ENCODE results near the gene NECAB3. TPM values are rescaled to one million over a fixed set of nuclear protein-coding genes. Genes with fewer than 3 reads are reported as not detected.
"Not testable (repeated sequence)": the region's sequence is repeated elsewhere in the genome, so short reads cannot be mapped to it uniquely, and the experiment has no call there.

The NECAB3 gene
- polyA plus RNA-seq (ENCODE audit: insufficient read length): 13.3 TPM
- long read RNA-seq, donor 1, partial matches to known transcripts: 0 of 2 reads
- long read RNA-seq, donor 1, other reads (novel, unspliced or antisense): 0 of 2 reads
- long read RNA-seq, donor 2, partial matches to known transcripts: 0 of 1 reads
- long read RNA-seq, donor 2, other reads (novel, unspliced or antisense): 0 of 1 reads
- long read RNA-seq, donor 3, partial matches to known transcripts: 0 of 1 reads
- long read RNA-seq, donor 3, other reads (novel, unspliced or antisense): 0 of 1 reads
- long read RNA-seq, donor 4: 0 reads
- long read RNA-seq, donor 5, transcript NECAB3-202 (13 exons, 1,942 nt): major isoform, 5 of 6 reads
- long read RNA-seq, donor 5, partial matches to known transcripts: 0 of 6 reads
- long read RNA-seq, donor 5, other reads (novel, unspliced or antisense): 0 of 6 reads
- long read RNA-seq, donor 6, partial matches to known transcripts: 0 of 2 reads
- long read RNA-seq, donor 6, other reads (novel, unspliced or antisense): 0 of 2 reads
- long read RNA-seq, donor 7, partial matches to known transcripts: 0 of 2 reads
- long read RNA-seq, donor 7, other reads (novel, unspliced or antisense): 0 of 2 reads
- long read RNA-seq, donor 8, partial matches to known transcripts: 0 of 1 reads
- long read RNA-seq, donor 8, other reads (novel, unspliced or antisense): 0 of 1 reads

- DNase-seq: peak; percentile 78
These were observed at the start of gene NECAB3 for GRCh38 chr20:33674294-33675135. Gene NECAB3 (minus strand): TSS chr20:33674428. CDS start chr20:33674352, 76 bp downstream.

GRCh38 chr20:33721391-33722140 lies 47.3 kb upstream of the NECAB3 start:
- no peak for DNase-seq

DNA sequence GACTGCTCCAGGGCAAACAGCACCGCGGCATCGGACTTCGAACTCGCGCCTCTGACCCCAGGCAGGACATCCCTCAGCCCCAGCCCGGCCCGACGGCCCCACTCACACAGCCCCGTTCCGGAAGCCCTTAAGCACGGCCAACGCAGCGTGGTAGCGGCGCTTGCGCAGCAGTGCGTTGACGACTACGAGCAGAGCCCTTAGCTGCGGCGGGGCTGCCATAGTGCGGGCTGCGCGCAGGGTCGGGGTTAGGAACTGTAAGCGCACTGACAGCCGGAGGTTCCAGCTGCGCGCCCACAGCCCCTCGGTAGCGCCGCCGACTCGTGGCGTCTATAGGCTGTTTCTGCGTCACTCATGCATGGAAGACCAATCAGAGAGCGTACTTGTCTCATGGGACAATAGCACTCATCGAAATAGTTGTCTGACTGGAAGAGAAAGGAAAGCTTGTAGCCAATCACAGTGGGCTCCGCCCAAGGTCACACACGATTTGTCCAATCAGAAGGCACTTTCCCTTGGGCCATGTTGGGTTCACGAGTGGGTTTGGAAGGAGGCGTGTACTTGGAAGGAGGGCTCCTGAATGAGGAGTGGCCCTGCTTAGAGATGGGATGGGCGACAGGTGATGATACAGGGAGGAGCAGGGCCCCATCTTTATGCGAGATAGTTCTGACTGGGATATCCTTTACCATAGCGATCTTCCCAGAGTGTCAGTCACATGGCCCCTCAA lies 45.9 kb upstream of the NECAB3 start, which contains the start of gene PXMP4:
PXMP4 (minus strand) TSS at position 322 of the 721 bp plus-strand sequence; CDS start at position 219, 103 bp downstream.
- peak; percentile 91 for DNase-seq

- DNase-seq: no peak
These were observed 45.2 kb upstream of the NECAB3 start for GRCh38 chr20:33719277-33719988.

GRCh38 chr20:33716498-33716897 lies 42.3 kb upstream of the NECAB3 start:
- DNase-seq: no peak

GRCh38 chr20:33713865-33714367 lies 39.7 kb upstream of the NECAB3 start:
- no peak for DNase-seq

- DNase-seq: no peak
These were observed 37.2 kb upstream of the NECAB3 start for GRCh38 chr20:33711446-33711738.

- no peak for DNase-seq
These were observed 36.6 kb upstream of the NECAB3 start for GRCh38 chr20:33710681-33711445.

DNA sequence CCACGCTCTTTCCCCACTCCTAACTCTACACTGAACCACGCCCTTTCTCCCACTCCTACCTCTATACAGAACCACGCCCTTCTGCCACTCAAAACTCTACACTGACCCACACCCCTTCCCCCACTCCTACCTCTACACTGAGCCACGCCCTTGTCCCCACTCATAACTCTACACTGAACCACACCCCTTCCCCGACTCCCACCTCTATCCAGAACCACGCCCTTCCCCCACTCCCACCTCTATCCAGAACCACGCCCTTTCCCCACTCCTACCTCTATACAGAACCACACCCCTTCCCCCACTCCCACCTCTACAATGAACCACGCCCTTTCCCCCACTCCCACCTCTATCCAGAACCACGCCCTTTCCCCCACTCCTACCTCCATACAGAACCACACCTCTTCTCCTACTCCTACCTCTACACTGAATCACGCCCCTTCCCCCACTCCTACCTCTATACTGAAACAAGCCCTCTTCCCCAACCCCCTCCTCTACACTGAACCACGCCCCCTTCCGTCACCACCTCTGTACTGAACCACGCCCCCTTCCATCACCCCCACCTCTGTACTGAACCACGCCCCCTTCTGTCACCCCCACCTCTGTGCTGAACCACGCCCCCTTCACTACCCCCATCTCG lies 35.8 kb upstream of the NECAB3 start:
- DNase-seq: no peak

DNA sequence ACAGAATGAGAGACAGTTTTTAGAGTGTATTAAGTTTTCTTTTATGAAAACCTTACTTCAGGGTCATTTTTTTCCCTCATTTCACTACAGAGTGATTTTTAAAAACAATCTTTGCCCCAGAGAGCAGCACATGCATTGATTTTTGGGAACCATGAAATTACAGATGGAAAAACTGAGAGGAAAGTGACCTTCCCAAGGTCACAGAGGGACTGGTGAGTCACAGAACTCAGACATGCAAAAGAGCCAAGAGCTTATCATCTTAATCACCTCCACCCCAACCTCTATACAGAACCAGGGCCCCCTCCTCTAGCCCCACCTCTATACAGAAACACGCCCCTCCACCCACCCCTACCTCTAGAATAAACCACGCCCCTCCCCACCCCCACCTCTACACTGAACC lies 35.2 kb upstream of the NECAB3 start:
- no peak for DNase-seq

- no peak for DNase-seq
These were observed 33.4 kb upstream of the NECAB3 start for GRCh38 chr20:33707668-33708067.

GRCh38 chr20:33704197-33704924 lies 30.1 kb upstream of the NECAB3 start:
- no peak for DNase-seq

GRCh38 chr20:33703498-33704137 lies 29.4 kb upstream of the NECAB3 start:
- DNase-seq: no peak

- DNase-seq: no peak
These were observed 28.6 kb upstream of the NECAB3 start for GRCh38 chr20:33702861-33703260.

- no peak for DNase-seq
These were observed 27.6 kb upstream of the NECAB3 start for GRCh38 chr20:33701629-33702450.

DNA sequence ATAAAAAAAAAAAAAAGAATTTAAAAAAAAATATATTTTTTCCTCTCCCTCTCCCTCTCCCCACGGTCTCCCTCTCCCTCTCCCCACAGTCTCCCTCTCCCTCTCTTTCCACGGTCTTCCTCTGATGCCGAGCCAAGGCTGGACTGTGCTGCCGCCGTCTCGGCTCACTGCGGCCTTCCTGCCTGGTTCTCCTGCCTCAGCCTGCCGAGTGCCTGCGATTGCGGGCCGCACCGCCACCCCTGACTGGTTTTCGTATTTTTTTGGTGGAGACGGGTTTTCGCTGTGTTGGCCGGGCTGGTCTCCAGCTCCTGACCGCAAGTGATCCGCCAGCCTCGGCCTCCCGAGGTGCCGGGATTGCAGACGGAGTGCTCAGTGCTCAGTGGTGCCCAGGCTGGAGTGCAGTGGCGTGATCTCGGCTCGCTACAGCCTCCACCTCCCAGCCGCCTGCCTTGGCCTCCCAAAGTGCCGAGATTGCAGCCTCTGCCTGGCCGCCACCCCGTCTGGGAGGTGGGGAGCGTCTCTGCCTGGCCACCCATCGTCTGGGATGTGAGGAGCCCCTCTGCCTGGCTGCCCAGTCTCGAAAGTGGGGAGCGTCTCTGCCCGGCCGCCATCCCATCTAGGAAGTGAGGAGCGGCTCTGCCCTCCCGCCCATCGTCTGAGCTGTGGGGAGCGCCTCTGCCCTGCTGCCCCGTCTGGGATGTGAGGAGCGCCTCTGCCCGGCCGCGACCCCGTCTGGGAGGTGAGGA lies 26.6 kb upstream of the NECAB3 start:
- DNase-seq: not testable (repeated sequence)
